Measurements from ENCODE around the gene ZNF587.
A peak's percentile ranks its signal among the peaks of the same experiment; 100 is the strongest.
"Not testable (repeated sequence)": the region's sequence is repeated elsewhere in the genome, so short reads cannot be mapped to it uniquely, and the experiment has no call there.

The ZNF587 gene
- long read RNA-seq, donor 1, full-length matches to known transcripts, result 6 of 6 reads
- long read RNA-seq, donor 1, partial matches to known transcripts, result 0 of 6 reads
- long read RNA-seq, donor 1, other reads (novel, unspliced or antisense), result 0 of 6 reads
- long read RNA-seq, donor 2, partial matches to known transcripts, result 0 of 3 reads
- long read RNA-seq, donor 2, other reads (novel, unspliced or antisense), result 0 of 3 reads
- long read RNA-seq, donor 3, result 0 reads
- long read RNA-seq, donor 4, full-length matches to known transcripts, result 3 of 3 reads
- long read RNA-seq, donor 4, partial matches to known transcripts, result 0 of 3 reads
- long read RNA-seq, donor 4, other reads (novel, unspliced or antisense), result 0 of 3 reads
- long read RNA-seq, donor 5, full-length matches to known transcripts, result 3 of 3 reads
- long read RNA-seq, donor 5, partial matches to known transcripts, result 0 of 3 reads
- long read RNA-seq, donor 5, other reads (novel, unspliced or antisense), result 0 of 3 reads
- long read RNA-seq, donor 6, full-length matches to known transcripts, result 2 of 2 reads
- long read RNA-seq, donor 6, partial matches to known transcripts, result 0 of 2 reads
- long read RNA-seq, donor 6, other reads (novel, unspliced or antisense), result 0 of 2 reads
- long read RNA-seq, donor 7, full-length matches to known transcripts, result 4 of 31 reads
- long read RNA-seq, donor 7, partial matches to known transcripts, result 21 of 31 reads
- long read RNA-seq, donor 7, other reads (novel, unspliced or antisense), result 6 of 31 reads
- long read RNA-seq, donor 8, full-length matches to known transcripts, result 6 of 6 reads
- long read RNA-seq, donor 8, partial matches to known transcripts, result 0 of 6 reads
- long read RNA-seq, donor 8, other reads (novel, unspliced or antisense), result 0 of 6 reads

DNA sequence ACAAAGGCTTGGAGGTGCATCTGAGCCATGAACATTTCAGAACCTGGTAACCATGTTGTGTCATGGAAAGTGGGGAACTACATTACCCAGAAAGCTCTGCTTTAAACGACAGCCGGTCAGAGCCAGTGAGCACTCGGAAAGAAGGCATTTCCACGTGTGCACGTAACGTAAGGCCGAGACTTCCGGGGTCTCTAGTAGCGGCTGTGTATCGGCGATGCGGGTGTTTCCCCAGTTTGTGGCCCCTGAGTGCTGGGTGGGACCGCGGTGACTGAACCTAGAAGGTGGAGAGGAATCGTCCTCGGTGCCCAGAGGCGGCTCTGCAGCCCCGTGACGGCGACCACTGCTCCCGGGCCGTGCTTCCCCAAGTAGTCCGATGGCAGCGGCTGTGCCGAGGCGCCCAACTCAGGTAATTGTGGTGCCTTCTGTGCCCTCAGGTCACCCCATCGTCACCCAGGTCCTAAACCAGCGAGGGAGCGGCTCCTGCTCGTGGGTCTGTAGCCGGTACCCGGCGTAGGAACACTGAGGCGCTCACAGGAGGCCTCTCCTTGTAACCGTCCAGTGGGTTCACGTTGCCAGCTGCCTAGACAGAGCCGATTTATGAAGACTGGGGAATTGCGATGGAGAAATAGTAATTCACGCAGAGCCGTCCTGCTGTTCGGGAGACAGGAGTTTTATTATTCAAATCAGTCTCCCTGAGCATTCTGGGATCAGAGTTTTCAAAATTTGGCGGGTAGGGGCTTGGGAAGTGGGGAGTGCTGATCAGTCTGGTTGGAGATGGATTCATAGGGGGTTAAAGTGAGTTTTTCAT is at the start of gene ZNF587:
TSS of gene ZNF587 (plus strand) at position 194 of the 808 bp plus-strand sequence. CDS start at position 374, 180 bp downstream.
- DNase-seq, result peak; percentile 61

DNA sequence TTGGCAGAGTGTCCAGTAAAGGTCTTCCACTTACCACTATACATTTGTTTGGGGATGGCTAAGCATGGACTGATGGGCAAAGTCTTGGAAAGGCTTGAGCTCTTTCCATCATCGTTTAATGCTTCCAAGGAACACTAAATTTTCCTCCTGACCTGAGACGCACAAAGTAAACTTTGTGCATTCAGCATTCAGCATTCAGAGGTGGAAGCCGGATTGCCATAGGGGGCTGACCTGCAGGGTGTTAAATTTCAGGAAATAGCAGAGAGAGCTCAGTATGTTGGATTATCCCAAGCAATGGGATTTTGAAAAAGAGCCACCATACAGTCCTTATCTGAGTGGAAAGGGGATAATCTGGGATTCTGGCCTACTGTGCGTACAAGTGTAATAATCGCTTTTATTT is 49.0 kb upstream of the ZNF587 start:
- no peak for DNase-seq

DNA sequence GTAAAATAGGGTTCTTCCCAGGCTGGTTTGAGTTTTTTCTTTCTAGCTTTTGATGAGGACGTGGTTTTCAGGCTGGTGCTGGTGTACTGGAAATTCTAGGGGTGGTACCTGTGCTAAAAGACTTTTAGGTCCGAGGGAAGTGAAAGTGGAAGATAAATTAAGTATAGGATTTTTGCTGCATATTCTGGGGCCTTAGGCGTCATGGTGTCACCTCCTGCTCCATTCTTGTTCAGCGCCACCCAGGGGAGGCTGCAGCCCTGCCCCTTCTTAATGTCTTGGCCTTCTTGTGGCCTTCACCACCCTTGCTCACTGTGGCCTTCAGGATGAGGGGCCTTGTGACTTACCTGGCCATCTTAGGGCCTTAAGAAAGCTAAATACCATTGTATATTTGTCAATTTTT is 47.4 kb upstream of the ZNF587 start:
- no peak for DNase-seq

DNA sequence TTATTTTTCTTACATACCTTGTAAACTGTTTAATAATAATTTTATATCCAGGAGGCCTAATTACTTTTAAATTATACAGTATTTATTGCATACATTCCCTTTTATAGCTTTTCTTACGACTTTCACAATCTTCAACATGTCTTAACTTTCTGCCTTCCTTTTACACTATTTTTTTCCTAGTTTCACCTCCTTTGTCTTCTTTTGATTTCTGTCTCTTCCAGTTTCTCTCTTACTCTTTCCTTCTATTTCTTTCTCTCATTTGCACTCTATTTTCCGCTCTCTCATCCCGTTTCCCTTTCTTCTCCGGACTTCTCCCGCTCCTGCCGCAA is 46.4 kb upstream of the ZNF587 start:
- no peak for DNase-seq

DNA sequence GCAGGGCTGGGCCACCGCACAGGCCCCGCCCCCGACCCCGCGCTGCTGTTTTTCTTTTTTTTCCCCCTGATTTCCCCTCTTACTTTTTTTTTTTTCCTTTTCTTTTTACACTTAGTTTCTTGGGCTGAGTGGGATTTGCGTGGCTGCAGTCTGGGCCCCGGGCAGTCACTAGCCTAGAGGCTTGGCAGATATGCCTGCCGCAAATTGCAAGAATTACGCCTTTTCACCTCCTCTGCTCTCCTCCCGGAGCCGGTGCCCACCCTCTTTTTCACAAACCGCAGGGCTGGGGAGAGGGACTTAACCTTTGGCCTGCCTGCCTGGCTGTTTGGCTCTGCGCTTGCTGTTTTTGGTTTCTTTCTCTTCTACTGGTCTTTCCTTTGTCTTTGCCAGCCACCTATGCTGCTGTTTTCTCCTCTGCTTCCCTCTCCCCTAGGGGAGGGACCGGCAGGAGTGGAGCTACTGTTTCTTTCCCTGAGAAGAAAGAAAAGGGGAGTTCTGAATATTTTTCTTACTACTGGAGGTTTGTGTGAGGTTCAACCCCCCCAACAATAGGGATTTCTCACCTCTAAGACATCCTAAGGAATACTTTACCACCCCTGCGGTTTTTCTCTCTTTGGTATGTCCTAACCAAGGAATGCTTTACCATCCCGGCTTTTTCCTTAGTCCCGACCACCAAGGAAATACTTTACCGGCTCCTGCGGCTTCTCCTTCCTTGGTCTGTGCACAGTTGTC is 45.9 kb upstream of the ZNF587 start:
- peak; percentile 82 for DNase-seq

DNA sequence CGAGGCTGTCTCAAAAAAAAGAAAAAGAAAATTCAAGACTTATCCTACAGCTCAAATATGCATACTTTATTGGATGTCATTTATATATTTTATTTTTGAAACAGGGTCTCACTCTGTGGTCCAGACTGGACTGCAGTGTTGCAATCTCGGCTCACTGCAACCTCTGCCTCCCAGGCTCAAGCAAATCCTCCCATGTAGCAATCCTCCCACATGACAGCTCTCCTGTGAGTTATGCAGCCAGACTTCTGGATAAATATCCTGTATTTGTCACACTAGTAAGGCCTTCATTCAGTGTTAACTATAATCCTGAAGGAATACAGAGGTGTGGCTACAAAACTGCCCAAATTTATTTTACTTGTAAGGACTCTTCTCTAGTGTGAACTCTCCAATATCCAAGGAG is 42.1 kb upstream of the ZNF587 start:
- no peak for DNase-seq

DNA sequence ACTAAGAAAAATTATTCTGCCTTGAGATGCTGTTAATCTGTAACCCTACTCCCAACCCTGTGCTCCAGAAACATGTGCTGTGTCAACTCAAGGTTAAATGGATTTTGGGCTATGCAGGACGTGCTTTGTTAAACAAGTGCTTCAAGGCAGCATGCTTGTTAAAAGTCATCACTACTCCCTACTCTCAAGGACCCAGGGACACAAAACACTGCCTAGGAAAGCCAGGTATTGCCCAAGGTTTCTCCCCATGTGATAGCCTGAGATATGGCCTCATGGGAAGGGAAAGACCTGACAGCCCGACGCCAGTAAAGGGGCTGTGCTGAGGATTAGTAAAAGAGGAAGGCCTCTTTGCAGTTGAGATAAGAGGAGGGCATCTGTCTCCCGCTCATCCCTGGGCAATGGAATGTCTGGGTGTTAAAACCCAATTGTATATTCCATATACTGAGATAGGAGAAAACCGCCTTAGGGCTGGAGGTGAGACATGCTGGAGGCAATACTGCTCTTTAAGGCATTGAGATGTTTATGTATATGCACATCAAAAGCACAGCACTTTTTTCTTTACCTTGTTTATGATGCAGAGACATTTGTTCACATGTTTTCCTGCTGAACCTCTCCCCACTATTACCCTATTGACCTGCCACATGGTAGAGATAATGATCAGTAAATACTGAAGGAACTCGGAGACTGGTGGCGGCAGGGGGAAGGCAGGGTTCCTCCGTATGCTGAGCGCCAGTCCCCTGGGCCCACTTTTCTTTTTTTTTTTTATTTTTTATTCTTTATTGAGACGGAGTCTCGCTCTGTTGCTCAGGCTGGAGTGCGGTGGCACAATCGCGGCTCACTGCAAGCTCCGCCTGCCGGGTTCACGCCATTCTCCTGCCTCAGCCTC is 39.0 kb upstream of the ZNF587 start:
- DNase-seq, result not testable (repeated sequence)

DNA sequence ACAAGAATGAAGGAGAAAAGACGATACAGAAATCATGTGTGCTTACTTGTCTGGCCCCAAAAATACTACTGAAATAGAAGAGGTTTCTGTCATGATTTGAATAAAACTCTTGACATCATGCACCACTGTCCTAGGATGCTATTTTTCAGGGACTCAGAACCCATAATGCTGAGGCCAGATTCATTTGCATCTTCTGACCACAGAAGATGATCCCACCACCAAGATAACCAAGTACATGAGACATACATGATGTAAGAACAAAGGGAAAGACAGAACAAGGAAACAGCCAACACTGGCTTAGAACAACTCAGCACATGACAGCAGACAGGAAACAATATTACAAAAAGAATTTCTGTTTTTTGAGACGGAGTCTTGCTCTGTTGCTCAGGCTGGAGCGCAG is 37.4 kb upstream of the ZNF587 start:
- DNase-seq, result no peak

DNA sequence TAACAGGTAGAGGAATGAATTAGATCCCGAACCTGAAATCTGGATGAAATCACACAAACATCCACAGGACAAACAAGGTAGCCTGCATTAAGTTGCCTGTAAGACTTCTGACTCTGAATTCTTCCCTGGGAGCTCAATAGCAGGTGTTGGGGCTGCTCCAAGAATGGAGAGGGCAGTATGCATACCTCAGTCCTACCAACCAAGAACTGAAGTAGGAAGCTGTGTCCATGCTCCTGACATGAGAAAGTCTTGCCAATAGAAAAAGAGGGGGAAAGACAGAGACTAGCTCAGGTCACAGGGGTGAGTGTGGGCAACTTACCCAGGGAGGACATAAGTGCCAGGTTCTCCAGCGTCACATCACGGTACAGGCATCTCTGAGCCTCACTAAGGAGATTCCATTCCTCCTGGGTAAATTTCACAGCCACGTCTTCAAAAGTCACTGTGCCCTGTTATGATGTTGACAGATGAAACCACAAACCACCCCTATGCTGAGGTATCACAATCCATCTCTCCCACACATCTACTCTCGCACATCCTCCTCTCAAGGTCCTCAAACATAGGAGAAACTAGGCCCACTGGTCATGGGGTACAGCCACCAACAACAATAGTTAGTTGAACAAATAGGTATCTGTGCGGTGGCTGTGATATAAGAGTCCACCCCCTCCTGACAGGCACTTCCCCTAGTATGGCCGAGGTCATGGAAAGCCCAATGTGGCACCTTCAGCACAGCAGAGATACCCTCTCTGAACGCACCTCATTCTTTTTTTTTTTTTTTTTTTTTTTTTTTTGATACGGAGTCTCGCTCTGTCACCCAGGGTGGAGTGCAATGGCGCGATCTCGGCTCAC is 36.5 kb upstream of the ZNF587 start:
- not testable (repeated sequence) for DNase-seq

DNA sequence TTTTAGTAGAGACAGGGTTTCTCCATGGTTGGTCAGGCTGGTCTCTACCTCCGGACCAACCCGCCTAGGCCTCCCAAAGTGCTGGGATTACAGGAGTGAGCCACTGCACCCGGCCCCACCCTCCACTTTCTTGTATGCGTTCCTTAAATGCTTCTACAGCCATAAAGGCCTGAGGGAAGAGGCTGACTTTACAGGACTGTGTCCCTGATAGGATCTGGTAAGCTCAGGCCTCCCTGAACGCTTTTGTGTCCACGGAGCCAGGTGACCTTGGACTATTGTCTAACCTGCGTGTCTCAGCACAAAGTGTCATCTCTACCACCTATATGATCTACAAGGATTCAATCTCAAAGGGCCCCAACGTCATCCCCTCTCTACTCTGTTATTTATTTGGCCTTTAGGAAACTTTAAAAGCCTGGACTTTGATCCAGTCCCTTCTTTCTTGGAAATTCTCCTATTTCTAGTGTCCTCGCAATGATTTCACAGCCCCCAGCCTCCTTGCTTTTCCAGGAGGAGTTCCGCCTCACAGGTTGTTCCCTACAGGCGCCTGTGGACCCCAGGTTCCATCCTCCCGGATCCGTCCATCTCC is 35.6 kb upstream of the ZNF587 start:
- no peak for DNase-seq

DNA sequence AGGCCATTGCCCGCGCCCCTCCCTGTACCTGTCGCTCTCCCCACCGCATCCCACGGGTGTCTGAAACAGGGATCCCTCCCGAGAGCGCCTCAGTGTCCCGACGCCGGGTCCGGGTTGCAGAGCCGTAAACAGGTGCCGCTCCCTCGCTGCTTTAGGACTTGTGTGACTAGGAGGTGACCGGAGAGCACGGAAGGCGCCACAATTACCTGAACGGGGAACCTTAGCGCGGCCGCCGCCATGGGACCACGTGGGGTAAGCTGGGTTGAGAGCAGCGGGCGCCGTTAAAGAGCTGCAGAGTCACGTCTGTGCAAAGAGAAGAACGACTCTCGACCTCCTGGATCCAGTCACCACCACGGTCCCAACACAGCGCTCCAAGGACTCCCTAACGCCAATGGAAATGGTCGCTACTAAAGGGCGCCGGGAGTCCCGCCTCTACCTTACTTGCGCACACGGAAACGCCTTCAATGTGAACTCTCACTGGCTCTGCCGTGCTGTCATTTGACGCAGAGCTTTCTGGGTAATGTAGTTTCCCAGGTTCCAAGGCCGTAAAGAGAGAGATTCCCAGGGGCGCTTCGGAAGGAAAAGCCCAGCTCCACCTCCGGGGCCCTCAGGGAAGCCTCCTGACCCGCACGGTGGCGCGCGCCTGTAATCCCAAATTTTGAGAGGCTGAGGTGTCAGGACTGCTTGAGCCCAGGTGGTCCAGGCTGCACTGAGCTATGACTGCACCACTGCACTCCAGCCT is 35.0 kb upstream of the ZNF587 start, which contains the start of gene ZNF552:
TSS of gene ZNF552 (minus strand) at position 409 of the 742 bp plus-strand sequence. CDS start at position 239, 170 bp downstream.
- DNase-seq, result peak; percentile 83

DNA sequence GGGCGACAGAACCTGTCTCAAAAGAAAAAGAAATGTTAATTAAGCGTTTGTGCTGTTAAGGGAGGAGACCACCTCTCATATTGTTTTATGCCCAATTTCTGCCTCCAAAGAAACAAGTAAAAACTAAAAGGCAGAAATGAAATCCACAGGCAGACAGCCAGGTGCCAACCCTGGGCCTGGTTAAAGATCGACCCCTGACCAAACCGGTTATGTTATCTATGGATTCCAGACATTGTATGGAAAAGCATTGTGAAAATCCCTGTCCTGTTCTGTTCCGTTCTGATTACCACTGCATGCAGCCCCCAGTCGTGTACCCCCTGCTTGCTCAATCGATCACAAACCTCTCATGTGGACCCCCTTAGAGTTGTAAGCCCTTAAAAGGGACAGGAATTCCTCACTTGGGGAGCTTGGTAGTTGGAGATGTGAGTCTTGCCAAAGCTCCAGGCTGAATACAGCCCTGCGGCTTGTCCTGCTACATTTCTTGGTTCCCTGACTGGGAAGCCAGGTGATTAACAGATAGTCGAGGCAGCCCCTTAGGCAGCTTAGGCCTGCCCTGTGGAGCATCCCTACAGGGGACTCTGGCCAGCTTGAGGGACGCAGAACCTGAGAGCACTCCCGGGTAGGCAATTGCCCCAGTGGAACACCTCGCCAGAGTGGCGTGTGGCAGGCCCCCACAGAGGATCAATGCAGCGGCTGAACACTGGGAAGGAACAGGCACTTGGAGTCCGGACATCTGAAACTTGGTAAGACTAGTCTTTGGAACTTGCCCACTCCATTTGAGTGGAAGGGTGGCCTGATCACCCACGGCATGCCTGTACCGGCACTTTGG is 34.2 kb upstream of the ZNF587 start:
- no peak for DNase-seq

DNA sequence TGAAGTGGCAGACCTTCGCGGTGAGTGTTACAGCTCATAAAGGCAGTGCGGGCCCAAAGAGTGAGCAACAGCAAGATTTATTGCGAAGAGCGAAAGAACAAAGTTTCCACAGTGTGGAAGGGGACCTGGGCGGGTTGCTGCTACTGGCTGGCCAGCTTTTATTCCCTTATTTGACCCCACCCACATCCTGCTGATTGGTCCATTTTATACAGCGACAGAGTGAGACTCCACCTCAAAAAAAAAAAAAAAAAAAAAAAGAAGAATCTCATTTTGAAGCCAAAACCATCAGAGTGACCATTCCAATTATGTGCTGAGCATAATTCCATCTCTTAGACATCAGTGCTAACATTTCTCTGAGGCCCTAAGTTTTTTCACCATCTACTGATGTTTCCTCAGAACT is 33.0 kb upstream of the ZNF587 start:
- no peak for DNase-seq

DNA sequence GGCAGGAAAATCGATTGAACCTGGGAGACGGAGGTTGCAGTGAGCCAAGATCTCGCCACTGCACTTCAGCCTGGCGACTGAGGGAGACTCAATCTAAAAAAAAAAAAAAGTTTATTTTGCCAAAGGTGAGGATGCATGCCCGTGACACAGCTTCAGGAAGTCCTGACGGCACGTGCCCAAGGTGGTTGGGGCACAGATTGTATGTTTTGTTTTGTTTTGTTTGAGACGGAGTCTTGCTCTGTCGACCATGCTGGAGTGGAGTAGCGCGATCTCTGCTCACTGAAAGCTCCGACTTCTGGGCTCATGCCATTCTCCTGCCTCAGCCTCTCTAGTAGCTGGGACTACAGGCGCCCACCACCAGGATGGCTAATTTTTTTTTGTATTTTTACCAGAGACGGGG is 31.7 kb upstream of the ZNF587 start:
- no peak for DNase-seq

DNA sequence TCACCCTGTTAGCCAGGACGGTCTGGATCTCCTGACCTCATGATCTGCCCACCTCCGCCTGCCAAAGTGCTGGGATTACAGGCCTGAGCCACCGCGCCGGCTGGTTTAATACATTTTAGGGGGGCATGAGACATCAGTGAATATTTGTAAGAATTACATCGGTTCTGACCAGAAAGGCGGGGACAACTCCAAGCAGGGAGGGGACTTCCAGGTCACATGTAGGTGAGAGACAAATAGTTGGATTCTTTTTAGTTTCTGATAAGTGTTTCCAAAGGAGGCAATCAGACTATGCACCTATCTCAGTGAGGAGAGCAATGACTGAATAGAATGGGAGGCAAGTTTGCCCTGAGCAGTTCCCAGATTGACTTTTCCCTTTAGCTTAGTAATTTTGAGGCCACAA is 31.3 kb upstream of the ZNF587 start:
- DNase-seq, result no peak

DNA sequence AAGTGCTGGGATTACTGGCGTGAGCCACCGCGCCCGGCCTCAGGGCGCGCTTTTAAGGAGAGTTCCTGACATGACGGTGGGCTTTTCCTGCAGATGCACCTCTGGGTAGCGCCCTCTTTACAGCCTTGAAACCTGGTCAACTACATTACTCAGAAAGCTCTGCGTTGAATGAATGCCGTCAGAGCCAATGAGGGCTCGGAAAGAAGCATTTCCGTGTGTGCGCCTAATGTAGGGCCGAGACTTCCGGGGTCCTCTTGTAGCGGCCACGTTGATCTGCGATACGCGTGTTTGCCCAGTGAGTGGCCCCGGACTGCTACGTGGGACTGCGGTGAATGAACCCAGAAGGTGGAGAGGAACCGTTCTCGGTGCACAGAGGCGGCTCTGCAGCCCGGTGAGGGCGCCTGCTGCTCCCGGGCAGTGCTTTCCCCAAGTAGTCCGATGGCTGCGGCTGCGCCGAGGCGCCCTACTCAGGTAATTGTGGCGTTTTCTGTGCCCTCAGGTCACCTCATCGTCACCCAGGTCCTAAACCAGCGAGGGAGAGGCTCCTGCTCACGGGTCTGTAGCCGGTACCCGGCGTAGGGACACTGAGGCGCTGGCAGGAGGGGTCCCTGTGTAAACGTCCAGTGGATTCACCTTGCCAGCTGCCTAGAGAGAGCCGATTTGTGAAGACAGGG is 30.0 kb upstream of the ZNF587 start:
- peak; percentile 74 for DNase-seq

DNA sequence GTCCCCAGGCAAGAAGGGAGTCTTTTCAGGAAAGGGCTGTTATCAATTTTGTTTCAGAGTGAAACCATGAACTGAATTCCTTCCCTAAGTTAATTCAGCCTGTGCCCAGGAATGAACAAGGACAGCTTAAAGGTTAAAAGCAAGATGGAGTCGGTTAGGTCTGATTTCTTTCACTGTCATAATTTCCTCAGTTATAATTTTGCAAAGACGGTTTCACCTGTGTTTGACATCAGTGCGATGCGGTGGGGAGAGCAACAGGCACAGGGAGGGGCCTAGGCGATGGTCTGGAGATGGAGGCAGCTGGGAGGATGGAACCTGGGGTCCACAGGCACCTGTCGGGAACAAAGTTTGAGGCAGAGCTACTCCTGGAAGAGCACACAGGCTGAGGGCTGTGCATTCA is 29.1 kb upstream of the ZNF587 start:
- DNase-seq, result no peak

All from right kidney (tissue), 9 donors.